Measurements from ENCODE around the gene EPHB6.

EPHB6 gene

GRCh38 chr7:142896151-142896550 lies 41.3 kb downstream of the EPHB6 start:
- DNase-seq (ENCODE audit: low spot score), result no peak

- DNase-seq (ENCODE audit: low spot score), result no peak
Observed at GRCh38 chr7:142896741-142897379, 42.0 kb downstream of the EPHB6 start.

DNA sequence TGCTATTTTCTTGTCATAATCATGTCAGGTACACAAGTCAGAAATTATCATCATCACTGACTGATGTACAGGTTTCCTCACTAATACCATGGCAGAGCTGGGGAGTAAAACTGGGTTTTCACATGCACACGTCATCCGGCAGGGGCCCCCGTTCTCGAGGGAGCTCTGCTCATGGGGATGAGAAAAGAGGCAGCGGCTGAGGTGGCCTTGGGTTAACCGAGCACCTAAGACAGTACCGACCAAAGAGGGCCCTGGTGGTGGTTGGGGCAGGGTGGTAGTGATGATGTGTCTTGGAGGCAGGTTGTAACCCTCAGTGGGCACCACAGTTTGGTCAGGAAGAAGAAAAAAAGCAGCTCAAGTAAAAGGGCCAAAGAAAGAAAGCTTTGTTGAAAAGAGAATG lies 42.8 kb downstream of the EPHB6 start:
- no peak for DNase-seq (ENCODE audit: low spot score)

- no peak for DNase-seq (ENCODE audit: low spot score)
Observed at GRCh38 chr7:142898377-142899170, 43.7 kb downstream of the EPHB6 start.

GRCh38 chr7:142899661-142900060 lies 44.8 kb downstream of the EPHB6 start:
- no peak for DNase-seq (ENCODE audit: low spot score)

- DNase-seq (ENCODE audit: low spot score), result no peak
Observed at GRCh38 chr7:142901426-142902259, 46.8 kb downstream of the EPHB6 start.

GRCh38 chr7:142904128-142904527 lies 49.3 kb downstream of the EPHB6 start:
- no peak for DNase-seq (ENCODE audit: low spot score)

GRCh38 chr7:142905759-142906158 lies 50.9 kb downstream of the EPHB6 start:
- DNase-seq (ENCODE audit: low spot score), result no peak

DNA sequence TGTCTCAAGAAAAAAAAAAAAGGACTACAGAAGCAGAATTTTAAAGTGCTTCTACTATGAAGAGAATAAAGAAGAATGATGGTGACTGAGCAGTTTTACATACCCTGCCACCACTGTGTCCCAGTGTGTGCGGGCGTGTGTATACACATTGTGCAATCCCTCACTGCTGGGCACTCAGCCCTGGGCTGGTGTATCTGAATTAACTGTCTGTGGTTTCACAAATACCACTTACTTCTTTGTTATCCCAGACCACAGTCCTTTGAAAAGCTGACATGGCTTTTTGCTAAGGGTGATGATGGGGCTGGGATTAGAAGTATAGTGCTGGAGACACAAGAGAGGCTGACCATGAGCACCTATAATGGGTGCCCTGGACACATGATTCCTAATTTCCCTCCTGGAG lies 51.8 kb downstream of the EPHB6 start:
- DNase-seq (ENCODE audit: low spot score), result no peak

DNA sequence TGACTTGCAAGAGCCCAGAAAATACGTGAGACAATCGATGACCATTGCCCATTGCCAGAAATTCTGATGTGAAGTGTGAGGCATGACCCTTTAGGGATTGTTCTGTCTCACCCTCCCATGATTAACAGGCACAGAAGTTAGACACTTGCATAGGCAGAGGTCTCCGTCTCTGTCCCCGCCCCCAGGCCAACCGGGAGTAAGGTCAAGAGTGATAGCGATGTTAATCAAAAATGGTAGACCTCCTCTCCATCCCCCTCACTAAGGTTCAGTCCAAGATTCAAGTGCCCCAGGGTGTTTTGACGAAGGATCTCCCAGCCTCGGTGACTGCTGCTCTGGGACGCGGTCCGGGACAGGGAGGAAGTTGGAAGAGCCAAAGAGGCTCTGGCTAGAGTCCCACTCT lies 53.4 kb downstream of the EPHB6 start:
- DNase-seq (ENCODE audit: low spot score), result no peak

DNA sequence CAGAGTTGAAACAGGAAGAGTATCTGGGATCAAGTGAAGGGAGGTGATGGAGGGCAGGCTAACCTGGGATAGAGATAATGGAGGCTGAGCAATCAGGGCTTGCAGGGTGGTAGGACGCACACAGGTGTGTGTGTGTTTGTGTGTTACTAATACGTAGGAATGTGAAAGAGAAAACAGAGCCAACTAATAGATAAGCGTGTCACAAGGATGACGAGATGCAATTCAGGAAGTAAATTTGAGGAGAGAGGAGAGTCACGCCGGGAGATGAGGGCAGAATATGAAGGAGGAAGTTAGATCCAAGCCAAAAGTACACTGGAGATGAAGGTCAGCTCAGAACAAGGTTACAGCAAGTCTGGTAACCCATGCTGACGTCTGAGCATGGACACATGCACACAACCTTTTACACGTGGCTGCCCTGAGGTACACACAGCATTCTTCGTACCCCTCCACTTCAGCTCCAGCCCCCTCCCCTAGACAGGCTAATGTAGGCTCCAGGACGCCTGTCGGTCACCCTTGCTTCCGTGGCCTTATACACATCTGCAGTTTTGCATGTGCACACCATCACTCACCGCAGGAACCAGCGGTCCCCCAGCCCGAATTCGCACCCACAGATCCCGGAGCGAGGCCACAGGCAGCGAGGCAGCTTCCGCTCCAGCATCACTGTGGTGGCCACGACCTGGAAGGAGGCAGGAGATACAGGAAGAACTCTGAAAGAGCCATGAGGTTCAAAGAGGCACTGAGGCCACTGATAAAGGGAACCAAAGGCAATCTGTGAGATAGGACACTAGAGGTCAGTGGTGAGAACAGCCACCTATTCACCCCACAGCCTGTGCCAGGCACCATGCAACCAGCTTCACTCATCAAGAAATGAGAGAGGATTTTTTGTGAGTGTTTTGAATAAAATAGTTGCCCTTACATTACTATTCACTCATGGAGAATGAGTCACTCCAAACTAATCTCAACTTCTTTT lies 54.3 kb downstream of the EPHB6 start:
- DNase-seq (ENCODE audit: low spot score), result peak; percentile 59

GRCh38 chr7:142910031-142910433 lies 55.2 kb downstream of the EPHB6 start:
- no peak for DNase-seq (ENCODE audit: low spot score)

GRCh38 chr7:142910481-142910880 lies 55.6 kb downstream of the EPHB6 start:
- no peak for DNase-seq (ENCODE audit: low spot score)

GRCh38 chr7:142913051-142913450 lies 58.2 kb downstream of the EPHB6 start:
- DNase-seq (ENCODE audit: low spot score), result no peak

DNA sequence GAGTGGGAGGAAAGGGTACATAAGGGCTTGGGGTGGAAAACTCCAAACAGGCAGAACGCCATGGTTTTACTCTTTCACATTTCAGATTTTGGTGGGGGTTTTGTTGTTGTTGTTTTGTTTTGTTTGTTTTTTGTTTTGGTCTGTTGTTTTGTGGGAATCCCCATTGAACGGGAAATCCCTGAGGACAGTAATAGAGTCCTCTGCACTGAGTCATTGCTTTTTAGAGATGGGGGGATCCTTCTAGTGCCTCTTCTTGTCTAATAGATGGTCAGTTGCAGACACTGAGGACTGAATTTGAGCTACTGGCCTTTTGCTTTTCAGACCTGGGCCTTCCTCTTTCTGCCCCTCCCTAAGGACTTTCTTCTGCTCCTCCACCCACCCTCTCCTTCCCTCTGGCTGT lies 58.7 kb downstream of the EPHB6 start:
- DNase-seq (ENCODE audit: low spot score), result no peak

- DNase-seq (ENCODE audit: low spot score), result no peak
Observed at GRCh38 chr7:142914121-142914520, 59.2 kb downstream of the EPHB6 start.

- DNase-seq (ENCODE audit: low spot score), result no peak
Observed at GRCh38 chr7:142915315-142915714, 60.4 kb downstream of the EPHB6 start.

GRCh38 chr7:142916508-142916907 lies 61.6 kb downstream of the EPHB6 start:
- DNase-seq (ENCODE audit: low spot score), result no peak

GRCh38 chr7:142917447-142917846 lies 62.6 kb downstream of the EPHB6 start:
- DNase-seq (ENCODE audit: low spot score), result no peak

DNA sequence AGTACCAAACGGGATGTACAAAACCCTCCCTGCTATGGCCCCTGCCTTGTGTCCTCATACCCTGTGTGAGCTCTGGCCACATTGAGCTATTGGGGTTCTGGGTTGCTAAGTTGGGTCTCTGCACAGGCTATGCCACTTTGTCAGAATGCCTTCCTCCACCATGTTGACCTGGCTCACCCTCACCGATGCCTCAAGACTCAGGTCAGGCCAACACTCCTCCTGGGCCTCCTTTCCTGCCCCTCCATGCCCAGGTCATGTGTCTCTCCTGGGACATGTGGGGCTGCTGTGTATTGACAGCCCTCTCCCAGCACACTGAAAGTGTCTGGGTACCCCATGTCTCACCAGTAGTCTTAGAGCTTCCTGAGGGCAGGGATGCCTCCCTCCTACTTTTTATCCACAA lies 64.0 kb downstream of the EPHB6 start:
- DNase-seq (ENCODE audit: low spot score), result no peak

DNA sequence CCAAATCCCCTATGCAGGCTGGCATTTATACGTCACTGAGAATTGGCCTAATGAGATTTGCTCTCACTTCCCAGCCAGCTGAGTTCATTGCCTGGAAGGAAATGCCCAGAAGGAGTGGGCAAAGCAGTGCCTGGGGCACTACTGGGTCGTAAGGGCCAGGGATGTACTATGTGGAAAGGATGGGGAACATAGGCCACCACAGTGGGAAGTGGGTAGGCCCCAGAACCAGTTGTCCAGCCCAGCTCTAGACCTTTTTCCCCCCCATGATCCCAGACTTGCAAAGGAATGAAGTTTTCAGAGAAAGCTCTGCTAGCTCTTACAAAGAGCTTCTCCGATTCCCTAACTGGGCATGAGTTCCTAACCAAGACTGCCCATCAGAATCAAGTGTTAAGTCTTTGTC lies 64.8 kb downstream of the EPHB6 start:
- DNase-seq (ENCODE audit: low spot score), result no peak

Measured in pons (tissue), 1 donor.